ENCODE results near the gene PLCB1. TPM values are rescaled to one million over a fixed set of nuclear protein-coding genes. Genes with fewer than 3 reads are reported as not detected.

Gene PLCB1
- total and polyA plus RNA-seq, 2 donors (not counting 1 experiment from before 2014, with no cell fraction given) = 13.4 to 23.3 TPM

- Histone ChIP-seq H3K9me3 (ENCODE audit: control insufficient read depth, insufficient read depth, low read depth, low read length) (no peaks in the 10 kb centered on the region), H3K79me2 (ENCODE audit: control insufficient read depth, insufficient read depth, low read length) (no peaks in the 10 kb centered on the region), H3K4me2 (ENCODE audit: extremely low read depth, insufficient read depth, low read length) (no peak overlapping the region), H3K27ac (ENCODE audit: insufficient read depth, low read length) (no peak overlapping the region), H3K9ac (ENCODE audit: insufficient read depth, low read length) (no peak overlapping the region), H3K36me3 (ENCODE audit: control insufficient read depth, insufficient read depth, low read length) (no peaks in the 10 kb centered on the region), H3K4me3 (replicated peaks in 1 of 4; ENCODE audit: control extremely low read depth in 1 of 4, insufficient read depth in 1 of 4, low read depth in 3 of 4, low read length in 4 of 4) (no peak overlapping the region), H3K4me1 (ENCODE audit: control insufficient read depth, extremely low read depth, insufficient read depth, low read length) (no peaks in the 10 kb centered on the region), H4K20me1 (ENCODE audit: control insufficient read depth, extremely low read depth, insufficient read depth, low read length) (no peaks in the 10 kb centered on the region), H3K27me3 (ENCODE audit: control insufficient read depth, insufficient read depth, low read length) (no peaks in the 10 kb centered on the region), H2AFZ (ENCODE audit: low read length) (no peak overlapping the region)
- no peak for DNase-seq (ENCODE audit: low read depth in 2 of 2)
- TF ChIP-seq CTCF (conservative IDR thresholded peaks at IDR 0.05 in 1 of 2, IDR thresholded peaks at IDR 0.05 in 1 of 2; ENCODE audit: low read depth in 1 of 2, low read length in 2 of 2) = no peak
- no peak for TF ChIP-seq EZH2 (IDR thresholded peaks at IDR 0.05; ENCODE audit: low read length, missing control alignments)
Measured at GRCh38 chr20:8298426-8299043, 166.5 kb downstream of the PLCB1 start.

- TF ChIP-seq CTCF (conservative IDR thresholded peaks at IDR 0.05 in 1 of 2, IDR thresholded peaks at IDR 0.05 in 1 of 2; ENCODE audit: low read depth in 1 of 2, low read length in 2 of 2) (no peak), EZH2 (IDR thresholded peaks at IDR 0.05; ENCODE audit: low read length, missing control alignments) (no peak)
- H3K9ac ChIP-seq (ENCODE audit: insufficient read depth, low read length) = no peak overlapping the region
- no peaks in the 10 kb centered on the region for H3K4me1 ChIP-seq (ENCODE audit: control insufficient read depth, extremely low read depth, insufficient read depth, low read length)
- no peak overlapping the region for H3K4me3 ChIP-seq (replicated peaks in 1 of 4; ENCODE audit: control extremely low read depth in 1 of 4, insufficient read depth in 1 of 4, low read depth in 3 of 4, low read length in 4 of 4)
- no peak overlapping the region for H2AFZ ChIP-seq (ENCODE audit: low read length)
- H3K27me3 ChIP-seq (ENCODE audit: control insufficient read depth, insufficient read depth, low read length) = no peaks in the 10 kb centered on the region
- H3K9me3 ChIP-seq (ENCODE audit: control insufficient read depth, insufficient read depth, low read depth, low read length) = no peaks in the 10 kb centered on the region
- H3K4me2 ChIP-seq (ENCODE audit: extremely low read depth, insufficient read depth, low read length) = no peak overlapping the region
- DNase-seq (ENCODE audit: low read depth in 2 of 2) = peak; percentile 4 to 37
- H4K20me1 ChIP-seq (ENCODE audit: control insufficient read depth, extremely low read depth, insufficient read depth, low read length) = no peaks in the 10 kb centered on the region
- H3K79me2 ChIP-seq (ENCODE audit: control insufficient read depth, insufficient read depth, low read length) = no peaks in the 10 kb centered on the region
- no peaks in the 10 kb centered on the region for H3K36me3 ChIP-seq (ENCODE audit: control insufficient read depth, insufficient read depth, low read length)
- no peak overlapping the region for H3K27ac ChIP-seq (ENCODE audit: insufficient read depth, low read length)
Measured at GRCh38 chr20:8299921-8300320, 167.9 kb downstream of the PLCB1 start.

- Histone ChIP-seq H4K20me1 (ENCODE audit: control insufficient read depth, extremely low read depth, insufficient read depth, low read length) (no peaks in the 10 kb centered on the region), H3K27me3 (ENCODE audit: control insufficient read depth, insufficient read depth, low read length) (no peaks in the 10 kb centered on the region), H3K79me2 (ENCODE audit: control insufficient read depth, insufficient read depth, low read length) (no peaks in the 10 kb centered on the region), H3K36me3 (ENCODE audit: control insufficient read depth, insufficient read depth, low read length) (no peaks in the 10 kb centered on the region), H3K9me3 (ENCODE audit: control insufficient read depth, insufficient read depth, low read depth, low read length) (no peaks in the 10 kb centered on the region), H2AFZ (ENCODE audit: low read length) (no peak overlapping the region), H3K4me2 (ENCODE audit: extremely low read depth, insufficient read depth, low read length) (no peak overlapping the region), H3K9ac (ENCODE audit: insufficient read depth, low read length) (no peak overlapping the region), H3K4me1 (ENCODE audit: control insufficient read depth, extremely low read depth, insufficient read depth, low read length) (no peaks in the 10 kb centered on the region), H3K4me3 (replicated peaks in 1 of 4; ENCODE audit: control extremely low read depth in 1 of 4, insufficient read depth in 1 of 4, low read depth in 3 of 4, low read length in 4 of 4) (no peak overlapping the region), H3K27ac (ENCODE audit: insufficient read depth, low read length) (no peak overlapping the region)
- no peak for TF ChIP-seq EZH2 (IDR thresholded peaks at IDR 0.05; ENCODE audit: low read length, missing control alignments)
- no peak for TF ChIP-seq CTCF (conservative IDR thresholded peaks at IDR 0.05 in 1 of 2, IDR thresholded peaks at IDR 0.05 in 1 of 2; ENCODE audit: low read depth in 1 of 2, low read length in 2 of 2)
- DNase-seq (ENCODE audit: low read depth in 2 of 2) = peak; percentile 52 to 76
Measured at GRCh38 chr20:8301655-8302054, 169.6 kb downstream of the PLCB1 start.
